Glomerular visceral epithelial cell (primary cell): ENCODE results near the gene ZCCHC10.
A peak's percentile ranks its signal among the peaks of the same experiment; 100 is the strongest.
"Not testable (repeated sequence)": the region's sequence is repeated elsewhere in the genome, so short reads cannot be mapped to it uniquely, and the experiment has no call there.

Source experiments
- DNase-seq: peaks from one replicate; pipeline ENCODE4 v3.0.0-alpha.2; 2016; ENCODE audit errors: extremely low spot score

ZCCHC10 gene

DNA sequence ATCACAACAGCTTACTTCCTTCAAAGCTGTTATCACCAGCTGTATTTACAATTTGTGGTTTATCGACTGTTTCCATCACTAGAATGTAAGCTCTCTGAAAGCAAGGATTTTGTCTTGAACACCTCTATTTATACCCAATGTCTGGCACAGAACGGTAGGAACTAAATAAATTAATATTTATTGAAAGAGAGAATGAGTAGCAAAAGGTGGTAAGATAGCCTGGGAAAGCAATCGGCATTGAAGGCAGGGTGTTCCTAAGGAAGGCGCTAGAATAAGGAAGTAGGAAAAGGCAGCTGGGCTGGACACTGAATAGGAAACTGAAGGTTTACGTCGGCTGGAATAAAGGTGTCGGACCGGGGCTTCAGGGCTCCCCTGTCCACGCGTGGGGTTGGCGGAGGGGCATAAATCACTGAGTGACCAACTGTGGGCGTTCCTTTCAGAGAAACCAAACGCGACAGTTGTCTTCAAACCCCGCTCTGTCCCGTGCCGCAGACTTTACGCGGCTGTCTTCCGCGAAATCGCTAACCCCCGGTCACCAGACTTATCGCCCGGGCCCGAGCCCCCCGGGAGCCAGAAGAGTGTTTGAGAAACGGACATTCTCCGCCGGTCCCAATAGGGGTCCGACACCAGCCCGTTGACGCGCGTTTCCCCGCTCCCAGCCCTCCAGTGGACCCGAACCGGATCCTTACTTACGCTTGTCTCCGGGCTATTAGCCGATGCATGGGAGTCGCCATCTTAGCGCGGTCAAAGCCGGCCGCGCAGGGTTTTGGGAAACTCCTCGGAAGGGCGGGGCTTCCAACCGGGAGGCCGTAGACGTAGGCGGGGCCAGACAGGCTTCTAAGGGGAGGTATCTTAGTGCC lies at the start of gene ZCCHC10:
Gene ZCCHC10 (minus strand): TSS at position 746 of the 860 bp plus-strand sequence. CDS start 12 bp downstream, at position 734.
- peak; percentile 95 for DNase-seq

DNA sequence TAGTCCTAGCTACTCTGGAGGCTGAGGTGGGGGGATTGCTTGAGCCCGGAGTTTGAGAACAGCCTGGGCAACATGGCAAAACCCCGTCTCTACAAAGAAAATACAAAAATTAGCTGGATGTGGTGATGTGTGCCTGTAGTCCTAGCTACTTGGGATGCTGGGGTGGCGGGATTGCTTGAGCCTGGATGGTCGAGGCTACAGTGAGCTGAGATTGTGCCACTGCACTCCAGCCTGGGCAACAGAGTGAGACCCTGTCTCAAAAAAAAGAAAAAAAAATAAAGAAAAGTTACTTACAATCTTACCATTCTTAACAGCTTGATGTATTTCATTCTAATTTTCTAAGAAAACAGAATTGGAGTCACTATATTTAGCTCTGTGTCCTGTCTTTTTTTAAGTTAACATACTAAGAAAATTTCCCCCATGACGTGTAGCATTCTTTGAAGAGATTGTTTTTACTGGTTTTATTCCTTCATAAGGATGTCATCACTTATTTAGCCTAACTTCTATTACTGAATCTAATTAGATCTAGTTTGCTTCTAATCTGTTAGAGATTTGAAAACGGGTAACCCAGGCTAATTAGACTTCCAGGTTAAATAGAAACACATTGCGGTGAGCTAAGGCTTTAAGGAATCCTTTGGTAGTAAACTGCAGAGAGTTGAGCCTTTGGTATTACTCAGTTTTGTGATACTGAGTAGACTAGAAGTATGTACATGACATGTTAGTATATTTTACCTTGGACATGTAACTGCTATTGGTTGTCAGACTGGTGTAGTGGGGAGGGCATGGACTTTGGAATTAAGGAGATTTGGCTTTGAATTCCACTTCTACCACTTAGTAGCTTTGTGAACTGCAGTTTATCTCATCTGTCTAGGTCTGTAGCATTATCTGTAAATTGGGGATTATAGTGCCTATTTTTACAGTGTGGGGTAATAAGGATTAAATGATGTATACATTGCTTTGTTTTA lies 49.5 kb upstream of the ZCCHC10 start:
- no peak for DNase-seq

DNA sequence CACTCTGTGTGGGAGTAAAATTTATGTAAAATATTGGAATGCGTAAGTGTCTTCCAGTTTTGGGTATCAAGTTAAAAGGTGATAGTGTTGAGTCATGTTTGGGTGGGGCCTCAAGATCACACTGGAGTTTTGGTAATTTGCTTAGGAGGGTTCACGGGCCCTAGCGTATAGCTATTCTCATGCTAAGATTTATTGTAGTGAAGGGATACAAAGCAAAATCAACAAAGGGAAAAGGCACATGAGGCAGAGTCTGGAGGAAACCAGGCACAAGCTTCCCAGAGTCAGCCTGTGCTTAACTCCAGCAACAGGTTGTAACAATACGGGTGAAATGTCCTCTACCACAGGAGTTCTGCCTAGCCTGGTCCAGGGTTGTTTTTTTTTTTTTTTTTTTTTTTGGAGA lies 45.7 kb upstream of the ZCCHC10 start:
- no peak for DNase-seq

DNA sequence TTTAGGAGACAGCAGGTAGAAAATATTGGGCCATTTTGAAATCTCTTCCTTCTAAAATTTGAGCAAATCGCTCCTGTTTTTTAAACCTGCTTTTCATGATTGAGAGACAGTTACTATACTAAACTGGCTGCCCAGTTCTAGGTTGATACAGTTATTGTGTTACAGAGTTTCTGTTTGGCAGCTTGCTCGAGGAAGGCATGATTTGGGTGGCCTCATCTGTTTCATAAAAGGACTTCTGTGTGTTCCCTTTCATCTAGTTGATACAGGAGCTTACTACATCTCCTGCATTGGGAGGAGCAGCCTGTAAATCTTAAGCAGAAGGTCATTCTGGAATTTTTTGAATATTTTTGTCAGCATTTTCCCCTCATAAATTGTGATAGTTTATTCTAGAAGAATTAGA lies 39.7 kb upstream of the ZCCHC10 start:
- no peak for DNase-seq

DNA sequence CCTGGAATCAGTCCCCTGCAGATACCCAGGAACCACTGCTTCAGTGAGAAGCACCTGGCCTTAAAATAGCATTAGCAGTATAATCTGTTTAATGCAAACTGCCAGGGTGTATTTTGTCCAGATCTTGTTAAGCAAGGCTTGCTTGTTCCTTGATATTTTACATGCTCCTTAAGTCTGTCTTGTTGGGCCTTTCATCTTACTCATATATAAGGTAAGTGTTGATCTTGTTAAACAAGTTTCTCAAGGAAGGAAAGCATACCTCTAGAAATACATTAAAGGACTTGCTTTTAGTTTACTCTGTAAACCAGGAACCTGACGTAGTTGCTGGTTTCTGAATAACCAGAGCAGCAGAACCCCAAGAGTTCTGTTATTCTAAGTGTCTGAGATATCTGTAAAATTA lies 39.1 kb upstream of the ZCCHC10 start:
- no peak for DNase-seq

DNA sequence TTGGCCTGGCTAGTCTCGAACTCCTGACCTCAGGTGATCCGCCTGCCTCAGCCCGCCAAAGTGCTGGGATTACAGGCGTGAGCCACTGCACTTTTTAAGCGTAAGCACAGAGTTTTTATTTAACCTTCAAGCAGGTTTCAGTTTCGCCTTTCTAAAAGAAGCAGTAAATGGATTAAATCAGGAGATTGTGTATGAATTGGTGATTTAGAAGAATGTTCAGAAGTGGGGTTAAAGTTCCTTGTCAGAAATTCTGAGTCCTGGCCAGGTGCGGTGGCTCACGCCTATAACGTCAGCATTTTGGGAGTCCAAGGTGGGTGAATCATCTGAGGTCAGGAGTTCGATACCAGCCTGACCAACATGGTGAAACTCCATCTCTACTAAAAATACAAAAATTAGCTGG lies 37.6 kb upstream of the ZCCHC10 start:
- DNase-seq = no peak

DNA sequence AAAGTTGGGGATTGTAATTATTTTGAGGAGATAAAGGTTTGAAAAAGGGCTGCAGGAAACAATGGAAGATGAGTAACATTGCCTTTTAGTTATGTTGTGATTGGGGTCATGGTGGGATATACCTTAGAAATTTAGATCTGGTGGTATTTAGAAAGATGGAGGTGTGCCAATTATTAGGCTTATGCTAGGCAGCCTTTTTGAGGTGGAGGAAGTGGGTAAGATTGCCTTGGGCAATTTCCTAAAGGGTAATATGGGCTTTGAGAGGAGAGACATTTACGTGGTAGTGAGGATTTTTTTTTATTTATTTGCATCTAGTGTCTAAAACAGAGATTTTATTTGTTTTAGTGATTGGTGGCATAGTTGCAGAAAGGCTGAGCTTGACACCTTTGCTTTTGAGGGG lies 35.9 kb upstream of the ZCCHC10 start:
- DNase-seq = no peak

DNA sequence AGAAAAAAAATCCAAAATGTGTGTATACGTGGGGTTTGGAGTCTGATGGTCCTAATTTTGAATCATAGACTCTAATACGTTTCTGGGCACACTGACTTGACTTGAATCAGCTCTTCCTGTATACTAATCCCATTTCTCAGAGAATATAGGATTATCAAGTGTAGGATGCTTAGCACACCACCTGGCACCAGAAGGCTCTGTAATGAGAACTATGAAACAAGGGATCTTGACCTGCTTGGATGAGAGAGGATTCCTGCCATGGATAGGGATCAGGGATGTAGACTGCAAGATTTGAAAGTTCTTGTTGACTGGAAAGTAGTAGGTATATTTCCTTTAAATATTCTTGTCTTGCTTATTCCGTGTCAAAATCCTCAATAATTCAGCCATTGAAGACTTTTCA lies 33.3 kb upstream of the ZCCHC10 start:
- DNase-seq = no peak

DNA sequence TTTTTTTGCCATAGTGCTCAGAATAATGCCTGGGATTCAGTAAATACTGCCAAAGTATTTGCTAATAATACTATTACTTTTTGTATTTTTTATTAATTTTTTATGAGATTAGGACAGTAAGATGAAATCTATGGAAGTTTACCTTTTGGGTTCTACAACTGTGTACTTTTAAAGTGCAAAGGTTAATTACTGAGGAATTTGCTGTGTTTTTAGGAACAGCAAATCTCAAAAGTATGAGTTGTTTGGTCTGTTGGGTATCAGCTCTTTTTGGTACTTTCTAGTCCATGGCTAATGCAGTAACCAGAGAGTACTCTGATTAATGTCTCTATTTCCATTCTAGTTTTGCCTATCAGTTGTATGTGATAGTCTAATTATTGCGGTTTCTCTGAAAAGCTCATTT lies 30.5 kb upstream of the ZCCHC10 start:
- no peak for DNase-seq

DNA sequence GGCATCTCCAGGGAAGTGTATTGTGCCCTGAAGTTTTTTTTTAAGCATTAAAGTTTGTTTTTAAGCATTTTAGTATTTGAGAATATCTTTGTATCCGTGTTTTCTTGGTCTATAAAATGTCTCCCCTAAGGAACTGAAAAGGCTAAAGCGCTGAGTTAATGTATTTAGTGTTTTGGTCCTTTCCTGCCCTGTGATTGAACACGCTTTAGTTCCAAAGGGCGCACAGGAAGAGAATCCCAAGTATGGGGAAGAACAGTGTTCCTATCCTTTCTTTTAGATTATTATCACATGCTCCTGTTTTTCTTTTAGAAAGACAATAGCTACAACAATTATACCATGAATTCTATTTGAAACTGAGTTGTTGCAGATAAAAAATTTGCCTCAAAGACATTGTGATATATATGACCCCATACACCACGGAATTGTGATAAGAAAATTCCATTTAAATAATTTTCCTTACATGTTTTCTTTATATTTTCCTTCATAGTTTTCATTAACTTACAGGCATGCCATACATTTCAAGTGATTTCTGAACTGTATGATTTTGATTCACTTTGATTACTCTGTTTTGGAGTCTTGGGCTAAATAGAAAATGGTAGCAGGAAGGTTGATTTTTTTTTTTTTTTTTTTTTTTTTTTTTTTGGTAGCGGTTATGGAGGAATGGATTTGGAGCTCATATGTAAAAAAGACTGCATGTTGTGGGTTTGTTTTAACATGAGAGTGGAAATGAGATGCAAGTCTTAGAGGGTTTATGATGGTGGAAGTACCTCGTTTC lies 28.5 kb upstream of the ZCCHC10 start:
- no peak for DNase-seq

DNA sequence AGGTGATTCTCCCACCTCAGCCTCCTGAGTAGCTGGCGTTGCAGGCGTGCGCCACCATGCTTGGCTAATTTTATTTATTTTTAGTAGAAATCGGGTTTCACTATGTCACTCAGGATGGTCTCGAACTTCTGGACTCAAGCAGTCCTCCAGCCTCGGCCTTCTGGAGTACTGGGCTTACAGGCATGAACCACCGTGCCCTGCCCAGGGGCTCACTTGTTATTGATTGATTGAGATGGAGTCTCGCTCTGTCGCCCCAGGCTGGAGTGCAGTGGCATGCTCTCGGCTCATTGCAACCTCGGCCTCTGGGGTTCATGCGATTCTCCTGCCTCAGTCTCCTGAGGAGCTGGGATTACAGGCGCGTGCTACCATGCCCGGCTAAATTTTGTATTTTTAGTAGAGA lies 27.1 kb upstream of the ZCCHC10 start:
- DNase-seq = no peak

DNA sequence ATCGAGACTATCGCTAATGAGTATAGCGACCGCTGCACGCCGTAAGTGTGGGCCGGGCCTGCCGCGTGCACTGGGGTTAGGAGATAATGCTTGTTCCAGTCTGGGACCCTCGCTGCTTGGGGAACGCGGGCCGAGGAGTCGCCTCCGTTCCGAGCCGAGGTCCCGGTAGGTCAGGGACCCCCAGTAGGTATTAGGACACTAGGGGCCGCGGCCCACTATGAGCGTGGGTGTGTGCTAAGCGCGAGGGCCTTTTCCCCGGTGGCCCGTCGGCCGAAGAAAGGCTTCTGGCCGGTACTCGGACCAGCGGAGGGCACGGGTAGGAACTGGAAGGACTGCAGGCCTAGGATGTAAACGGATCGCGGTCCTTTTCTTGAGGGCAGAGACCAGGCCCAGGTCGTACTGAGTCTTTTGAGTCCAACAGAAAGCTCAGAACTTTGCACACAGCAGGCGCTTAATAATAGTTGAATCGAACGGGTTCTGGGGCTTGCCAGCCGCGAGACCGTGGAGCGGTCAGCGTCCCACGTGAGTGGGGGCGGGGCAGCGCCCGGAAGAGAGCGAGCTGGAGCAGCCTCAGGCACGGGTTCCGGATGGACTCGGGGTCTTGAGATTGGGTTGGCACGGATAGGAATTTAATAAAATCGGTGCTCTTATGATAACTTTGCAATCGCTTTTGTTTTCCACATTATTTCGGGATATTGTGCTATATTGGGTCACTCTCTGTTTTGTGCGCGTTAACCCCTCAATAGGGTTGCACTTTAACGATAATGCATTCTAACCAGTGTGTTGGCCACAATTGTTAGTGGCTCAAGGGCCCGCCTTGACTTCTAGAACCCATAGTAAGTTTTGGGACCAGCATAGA lies 26.2 kb upstream of the ZCCHC10 start:
- peak; percentile 68 for DNase-seq

DNA sequence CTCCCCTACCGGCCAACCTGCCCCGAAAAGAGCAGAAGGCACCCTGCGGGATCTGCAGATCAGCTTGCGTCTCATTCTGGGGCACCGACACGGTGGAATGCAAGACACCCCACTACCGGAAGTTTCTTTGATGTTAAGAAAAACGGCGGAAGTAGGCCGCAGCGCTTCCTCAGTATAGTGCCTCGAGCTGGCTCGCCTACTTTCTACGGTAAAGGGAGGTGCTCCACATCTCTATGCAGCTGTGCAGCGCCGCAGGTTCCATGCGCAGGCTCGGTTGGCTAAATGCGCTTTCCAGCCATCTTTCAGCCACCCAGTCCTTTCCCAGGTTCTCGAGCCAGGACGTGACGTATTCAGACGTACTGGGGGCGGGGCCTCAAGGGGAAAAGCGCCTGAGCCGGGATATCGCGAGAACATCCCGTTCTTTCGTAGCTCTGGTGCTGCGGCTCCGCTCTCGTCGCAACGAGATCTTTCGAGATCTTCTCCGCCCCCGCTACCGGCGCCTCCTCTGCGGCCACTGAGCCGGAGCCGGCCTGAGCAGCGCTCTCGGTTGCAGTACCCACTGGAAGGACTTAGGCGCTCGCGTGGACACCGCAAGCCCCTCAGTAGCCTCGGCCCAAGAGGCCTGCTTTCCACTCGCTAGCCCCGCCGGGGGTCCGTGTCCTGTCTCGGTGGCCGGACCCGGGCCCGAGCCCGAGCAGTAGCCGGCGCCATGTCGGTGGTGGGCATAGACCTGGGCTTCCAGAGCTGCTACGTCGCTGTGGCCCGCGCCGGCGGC lies 25.4 kb upstream of the ZCCHC10 start, which contains the start of gene HSPA4:
Gene HSPA4 (plus strand): TSS at position 472 of the 775 bp plus-strand sequence. CDS start 238 bp downstream, at position 710.
- peak; percentile 99 for DNase-seq

DNA sequence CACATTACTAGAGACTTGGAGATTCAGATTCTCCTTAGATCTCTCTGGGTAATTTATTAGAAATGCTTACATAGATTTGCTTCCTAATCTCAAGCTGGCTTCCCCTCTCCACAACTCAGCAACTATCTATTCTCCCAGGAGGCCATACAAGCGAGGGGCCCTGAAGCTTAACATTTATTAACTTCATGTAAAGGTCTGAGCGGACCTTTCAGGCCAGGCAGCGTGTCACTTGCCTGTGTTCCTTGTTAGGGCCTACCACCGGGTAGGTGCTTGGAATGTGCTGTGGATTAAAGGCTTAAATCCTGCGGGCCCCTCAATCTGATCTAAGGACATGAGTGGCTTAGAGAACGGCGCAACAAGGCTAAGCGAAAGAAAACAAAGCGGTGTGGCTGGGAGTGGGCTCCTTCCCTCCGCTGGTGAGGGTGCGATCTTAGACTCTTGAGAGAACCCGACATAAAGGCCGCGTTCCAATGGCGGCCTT lies 24.8 kb upstream of the ZCCHC10 start:
- DNase-seq = no peak

DNA sequence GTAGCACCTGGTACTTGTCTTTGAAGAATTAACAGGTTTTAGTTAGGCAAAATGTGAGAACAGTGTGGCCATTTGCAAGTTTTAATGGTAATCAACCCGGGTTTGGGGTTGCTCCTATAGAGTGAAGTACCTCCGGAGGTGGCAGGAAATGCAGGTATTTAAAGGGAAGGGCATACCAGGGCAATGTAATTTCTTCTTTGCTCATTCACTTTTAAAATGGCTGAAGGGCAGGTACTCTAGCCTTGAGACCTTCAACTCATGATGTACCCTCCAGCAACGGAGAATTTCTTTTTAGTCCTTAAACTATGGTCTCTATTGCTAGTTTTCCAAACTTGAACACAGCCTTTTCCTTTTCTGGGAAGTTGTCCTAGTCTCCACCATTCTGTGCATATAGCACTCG lies 24.2 kb upstream of the ZCCHC10 start:
- no peak for DNase-seq

DNA sequence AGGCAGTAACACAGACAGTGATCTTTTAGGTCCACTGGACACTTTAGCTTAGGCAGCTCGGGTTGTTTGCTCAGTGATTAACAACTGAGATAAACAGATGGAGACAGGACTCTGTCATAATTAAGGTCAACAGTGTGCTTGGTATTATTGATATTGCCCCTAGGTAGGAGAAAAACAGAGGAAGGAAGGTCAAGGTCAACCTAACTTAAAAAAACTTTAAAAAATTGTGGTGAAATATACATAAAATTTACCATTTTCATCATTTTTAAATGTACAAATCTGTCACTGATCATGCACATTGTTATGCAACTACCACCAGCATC lies 23.3 kb upstream of the ZCCHC10 start:
- DNase-seq = no peak

DNA sequence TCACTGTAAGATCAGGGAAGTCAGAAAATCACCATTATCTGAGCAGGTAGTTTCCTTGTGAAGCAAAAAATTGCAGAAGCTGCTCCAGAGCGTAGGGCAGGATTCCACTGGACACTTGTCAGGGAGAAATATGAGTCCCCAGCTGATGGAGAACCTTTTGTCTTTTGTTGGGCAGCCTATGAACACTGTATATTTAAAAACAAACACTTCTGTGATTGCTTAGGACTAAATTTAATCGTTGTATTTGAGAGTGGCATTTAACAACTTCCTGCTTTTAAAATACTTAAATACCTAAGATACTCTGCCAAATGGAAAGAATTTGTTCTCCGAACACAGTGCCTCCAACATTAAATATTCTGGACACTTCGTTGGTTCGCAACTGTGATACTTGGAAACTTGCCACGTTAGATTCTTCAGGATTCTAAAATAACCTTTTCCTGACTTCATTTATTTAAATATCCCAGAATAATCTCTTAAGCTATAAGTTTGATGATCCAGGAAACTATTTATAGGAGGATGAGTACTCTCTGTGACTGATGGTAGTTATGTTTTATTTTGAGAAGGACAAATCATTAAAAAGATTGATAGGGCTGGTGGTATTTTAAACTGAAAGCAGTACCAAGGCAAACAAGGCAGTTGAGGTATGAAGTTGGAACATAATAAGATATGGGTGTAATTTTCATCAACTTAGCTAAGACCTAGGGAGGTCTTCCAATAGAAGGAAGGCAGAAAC lies 22.8 kb upstream of the ZCCHC10 start:
- DNase-seq = no peak

DNA sequence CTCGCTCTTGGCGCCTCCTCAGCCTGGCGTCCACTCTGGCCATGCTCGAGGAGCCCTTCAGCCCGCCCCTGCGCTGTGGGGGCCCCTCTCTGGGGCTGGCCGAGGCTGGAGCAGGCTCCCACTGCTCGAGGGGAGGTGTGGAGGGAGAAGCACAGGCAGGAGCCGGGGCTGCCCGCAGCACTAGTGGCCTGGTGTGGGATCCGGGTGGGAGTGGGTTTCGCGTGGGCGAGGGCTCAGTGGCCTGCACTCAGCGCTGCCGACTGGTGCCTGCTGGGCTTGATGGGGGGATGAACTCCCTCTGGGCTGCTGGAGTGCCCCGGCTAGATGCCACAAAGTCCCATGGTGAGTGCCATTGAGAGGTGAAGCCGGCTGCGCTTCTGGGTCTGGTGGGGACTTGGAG lies 21.1 kb upstream of the ZCCHC10 start:
- no peak for DNase-seq

DNA sequence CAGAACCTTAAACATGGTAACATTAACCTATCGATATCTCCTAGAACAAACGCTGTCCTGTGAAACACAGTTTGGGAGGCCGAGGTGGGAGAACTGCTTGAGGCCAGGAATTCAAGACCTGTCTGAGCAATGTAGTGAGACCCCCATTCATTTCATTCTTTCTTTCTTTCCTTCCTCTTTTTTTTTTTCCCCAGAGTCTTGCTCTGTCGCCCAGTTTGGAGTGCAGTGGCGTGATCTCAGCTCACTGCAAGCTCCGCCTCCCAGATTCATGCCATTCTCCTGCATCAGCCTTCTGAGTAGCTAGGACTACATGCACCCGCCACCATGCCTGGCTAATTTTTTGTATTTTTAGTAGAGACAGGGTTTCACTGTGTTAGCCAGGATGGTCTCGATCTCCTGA lies 20.2 kb upstream of the ZCCHC10 start:
- DNase-seq = not testable (repeated sequence)
